Activated B cell treated with CpG ODN at 0.5 μM for 24 hours (primary cell): ENCODE data around the gene CRMP1. TPM values are rescaled to one million over a fixed set of nuclear protein-coding genes. Genes with fewer than 3 reads are reported as not detected.

Source experiments
- ATAC-seq: fragments of 200-7000 bp; cut with Tn5 transposase; one replicate; pipeline ENCODE4 v1.10.0; 2021; ENCODE audit warnings: low read depth, mild to moderate bottlenecking, moderate library complexity
- CTCF ChIA-PET: fragments of 350-600 bp; sonication (Branson Sonifier 250); formaldehyde crosslinking; loops from one replicate; lab custom pipeline; 2021; ENCODE audit warnings: antibody characterized with exemption; lab: Charles Lee
- POLR2A ChIA-PET: fragments of 350-600 bp; sonication (Branson Sonifier 250); formaldehyde crosslinking; loops from one replicate; lab custom pipeline; 2021; ENCODE audit warnings: antibody characterized with exemption; lab: Charles Lee
- DNase-seq: peaks from one replicate; pipeline ENCODE4 v3.0.0; 2022
- H3K27ac Mint-ChIP-seq: one replicate; pipeline ENCODE4 v1.8.0; 2020; ENCODE audit warnings: mixed read lengths
- H3K27me3 Mint-ChIP-seq: one replicate; pipeline ENCODE4 v1.8.0; 2021; ENCODE audit warnings: mixed read lengths
- H3K36me3 Mint-ChIP-seq: one replicate; pipeline ENCODE4 v1.8.0; 2021; ENCODE audit warnings: low read depth, mixed read lengths
- H3K4me1 Mint-ChIP-seq: one replicate; pipeline ENCODE4 v1.8.0; 2021; ENCODE audit warnings: mixed read lengths
- H3K4me3 Mint-ChIP-seq: one replicate; pipeline ENCODE4 v1.8.0; 2020; ENCODE audit warnings: mild to moderate bottlenecking, mixed read lengths
- H3K9me3 Mint-ChIP-seq: one replicate; pipeline ENCODE4 v1.8.0; 2020; ENCODE audit warnings: mixed read lengths
- CTCF ChIP-seq: fragments of 200-600 bp; IDR thresholded peaks from one replicate; pipeline ENCODE4 v1.8.0; 2022; ENCODE audit warnings: antibody characterized with exemption, mild to moderate bottlenecking
- intact Hi-C: fragments of 100-400 bp; cut with micrococcal nuclease; formaldehyde crosslinking; loops from one replicate; pipeline ENCODE4 v1.15.1; 2024
- total RNA-seq: library from RNA; stranded (reverse); gene quantifications from 2 replicates; pipeline ENCODE4 v1.2.3, GENCODE V29; 2022

The CRMP1 gene
- total RNA-seq, 1 donor from 2014 or later = 0.09 TPM

GRCh38 chr4:5932035-5932568 is 39.2 kb upstream of the CRMP1 start:
- DNase-seq = no peak
- H3K4me3 Mint-ChIP-seq = no peak overlapping the region
- no peaks in the 10 kb centered on the region for H3K4me1 Mint-ChIP-seq
- ChIA-PET POLR2A (no interaction called here), CTCF (no interaction called here)
- intact Hi-C loops = no loop called here
- H3K36me3 Mint-ChIP-seq = no peaks in the 10 kb centered on the region
- no peak for TF ChIP-seq CTCF
- H3K9me3 Mint-ChIP-seq = no peaks in the 10 kb centered on the region
- H3K27ac Mint-ChIP-seq = no peak overlapping the region
- ATAC-seq = no peak
- H3K27me3 Mint-ChIP-seq = peaks cover 10% of the 10 kb centered on the region

- ChIA-PET CTCF (no interaction called here), POLR2A (no interaction called here)
- no peak for ATAC-seq
Measured at GRCh38 chr4:5931526-5931925, 38.6 kb upstream of the CRMP1 start.

GRCh38 chr4:5930876-5931275 is 38.0 kb upstream of the CRMP1 start:
- no peak for TF ChIP-seq CTCF
- no peak overlapping the region for H3K4me3 Mint-ChIP-seq
- ATAC-seq (no peak), DNase-seq (no peak)
- H3K4me1 Mint-ChIP-seq = no peaks in the 10 kb centered on the region
- no peak overlapping the region for H3K27ac Mint-ChIP-seq
- CTCF ChIA-PET = no interaction called here
- peaks cover 10% of the 10 kb centered on the region for H3K27me3 Mint-ChIP-seq
- no peaks in the 10 kb centered on the region for H3K36me3 Mint-ChIP-seq
- H3K9me3 Mint-ChIP-seq = no peaks in the 10 kb centered on the region
- POLR2A ChIA-PET = no interaction called here
- intact Hi-C loops = no loop called here

More at GRCh38 chr4:5931526-5931925, 38.6 kb upstream of the CRMP1 start:
- Mint-ChIP-seq H3K27ac (no peak overlapping the region), H3K36me3 (no peaks in the 10 kb centered on the region), H3K27me3 (peaks cover 10% of the 10 kb centered on the region), H3K4me1 (no peaks in the 10 kb centered on the region), H3K4me3 (no peak overlapping the region), H3K9me3 (no peaks in the 10 kb centered on the region)
- no peak for TF ChIP-seq CTCF
- DNase-seq = no peak
- intact Hi-C loops = no loop called here

GRCh38 chr4:5930456-5930855 is 37.6 kb upstream of the CRMP1 start:
- ATAC-seq (no peak), DNase-seq (no peak)
- intact Hi-C loops = no loop called here
- Mint-ChIP-seq H3K27ac (no peak overlapping the region), H3K36me3 (no peaks in the 10 kb centered on the region), H3K27me3 (peaks cover 10% of the 10 kb centered on the region), H3K9me3 (no peaks in the 10 kb centered on the region), H3K4me1 (no peaks in the 10 kb centered on the region), H3K4me3 (no peak overlapping the region)
- CTCF ChIA-PET = no interaction called here
- no peak for TF ChIP-seq CTCF
- POLR2A ChIA-PET = no interaction called here

GRCh38 chr4:5928844-5929420 is 36.0 kb upstream of the CRMP1 start:
- Mint-ChIP-seq H3K9me3 (no peaks in the 10 kb centered on the region), H3K4me3 (no peak overlapping the region), H3K4me1 (no peaks in the 10 kb centered on the region)

More at GRCh38 chr4:5928844-5929420, 36.0 kb upstream of the CRMP1 start:
- no peak for ATAC-seq
- DNase-seq = no peak
- Mint-ChIP-seq H3K27me3 (peaks cover 6% of the 10 kb centered on the region), H3K27ac (no peak overlapping the region), H3K36me3 (no peaks in the 10 kb centered on the region)
- no peak for TF ChIP-seq CTCF
- intact Hi-C loops = no loop called here
- ChIA-PET POLR2A (no interaction called here), CTCF (no interaction called here)
